Testis (tissue), 3 donors: ENCODE data around the gene CALU. TPM values are rescaled to one million over a fixed set of nuclear protein-coding genes. Genes with fewer than 3 reads are reported as not detected.

Experiments used
- DNase-seq: peaks from one replicate; pipeline ENCODE4 v3.0.0-alpha.2; 2019
- H3K27ac ChIP-seq, 2 donors: fragments of 200-600 bp; sonication (generic); one replicate each; pipeline ENCODE4 v1.5.1; 2019
- H3K27me3 ChIP-seq: fragments of 200-600 bp; sonication (generic); one replicate; pipeline ENCODE4 v1.5.1; 2019
- H3K36me3 ChIP-seq: fragments of 200-600 bp; sonication (generic); one replicate; pipeline ENCODE4 v1.5.1; 2017; ENCODE audit warnings: low read depth; ENCODE audit errors: missing control alignments
- H3K4me1 ChIP-seq: fragments of 200-600 bp; sonication (generic); one replicate; pipeline ENCODE4 v1.5.1; 2019
- H3K4me3 ChIP-seq, 2 donors: fragments of 200-600 bp; sonication (generic); one replicate each; pipeline ENCODE4 v1.5.1; 2017 to 2019
- H3K9me3 ChIP-seq: fragments of 200-600 bp; sonication (generic); one replicate; pipeline ENCODE4 v1.5.1; 2017
- CTCF ChIP-seq, 3 experiments: fragments of 450-650 bp in 2 of 3; fragments of 200-600 bp in 1 of 3; sonication (generic) in 1 of 3; IDR thresholded peaks; one replicate each; pipeline ENCODE4 v1.5.1; 2016 to 2019; ENCODE audit warnings: antibody characterized with exemption in 3 of 3, mild to moderate bottlenecking in 2 of 3, moderate library complexity in 1 of 3
- POLR2A ChIP-seq: fragments of 450-650 bp; IDR thresholded peaks from one replicate; pipeline ENCODE4 v1.6.1; 2017; ENCODE audit warnings: antibody characterized with exemption, mild to moderate bottlenecking, moderate library complexity
- WGBS, 2 donors: methylation state at CpG; one replicate each; pipeline ENCODE4 v1.1.5; 2018; 5-methylcytosine and 5-hydroxymethylcytosine counted together
- intact Hi-C: fragments of 100-400 bp; cut with DNase I; formaldehyde crosslinking; loops from one replicate; pipeline ENCODE4 v1.15.1; 2023; ENCODE audit warnings: low total_unique reads
- polyA plus RNA-seq: library from polyadenylated mRNA; stranded (reverse); fragments of 350-450 nt; fragmentation: Illumina TruSeq; extraction: RNeasy Lipid Tissue Mini Kit (QIAGEN cat#74804); gene quantifications from one replicate; pipeline ENCODE4 v1.2.3, GENCODE V29; 2014; ENCODE audit warnings: low read depth, low replicate concordance; ENCODE audit not compliant: insufficient read depth
- total RNA-seq, 2 donors: library from RNA; depleted of rRNA; stranded (reverse); fragments of >200 nt; gene quantifications; one replicate each; pipeline ENCODE4 v1.2.3, GENCODE V29; 2016

Gene CALU
- total and polyA plus RNA-seq, 3 donors from 2014 or later: 63.2 to 81.4 (median 63.4) TPM

GRCh38 chr7:128743112-128743772 is 4.1 kb downstream of the CALU start:
- Histone ChIP-seq H3K9me3 (no peaks in the 10 kb centered on the region), H3K27ac (no peak overlapping the region), H3K27me3 (no peaks in the 10 kb centered on the region), H3K4me3 (no peak overlapping the region), H3K36me3 (no peaks in the 10 kb centered on the region), H3K4me1 (peaks cover 21% of the 10 kb centered on the region)
- intact Hi-C loops: no loop called here
- WGBS, 2 donors: 80 to 84% methylated on average over 7 of the region's 7 CpGs
- no peak for TF ChIP-seq POLR2A
- TF ChIP-seq CTCF (IDR thresholded peaks at IDR 0.05): no peak
- DNase-seq: no peak

GRCh38 chr7:128744366-128744905 is 5.3 kb downstream of the CALU start:
- intact Hi-C loops: no loop called here
- H3K4me1 ChIP-seq: peaks cover 18% of the 10 kb centered on the region
- H3K36me3 ChIP-seq: no peaks in the 10 kb centered on the region
- WGBS, 2 donors: 56 to 64% methylated on average over 2 of the region's 2 CpGs
- DNase-seq: no peak
- H3K4me3 ChIP-seq: no peak overlapping the region
- no peak overlapping the region for H3K27ac ChIP-seq
- no peaks in the 10 kb centered on the region for H3K27me3 ChIP-seq
- TF ChIP-seq CTCF (IDR thresholded peaks at IDR 0.05) (no peak), POLR2A (no peak)
- no peaks in the 10 kb centered on the region for H3K9me3 ChIP-seq

- no peaks in the 10 kb centered on the region for H3K36me3 ChIP-seq
- H3K4me1 ChIP-seq: peaks cover 11% of the 10 kb centered on the region
- H3K4me3 ChIP-seq: no peak overlapping the region
- no peaks in the 10 kb centered on the region for H3K27me3 ChIP-seq
- no peak for TF ChIP-seq POLR2A
- no peak for TF ChIP-seq CTCF (IDR thresholded peaks at IDR 0.05)
- WGBS, 2 donors: 63 to 75% methylated on average over 1 of the region's 1 CpG
- intact Hi-C loops: no loop called here
- H3K27ac ChIP-seq: no peak overlapping the region
- DNase-seq: no peak
- H3K9me3 ChIP-seq: no peaks in the 10 kb centered on the region
These were observed 6.5 kb downstream of the CALU start for GRCh38 chr7:128745706-128746105.

GRCh38 chr7:128747327-128748079 is 8.3 kb downstream of the CALU start:
- no peak for DNase-seq
- 83 to 84% methylated on average over 6 of the region's 6 CpGs for whole genome bisulfite sequencing, 2 donors
- Histone ChIP-seq H3K4me3 (no peak overlapping the region), H3K4me1 (peaks cover 4% of the 10 kb centered on the region), H3K9me3 (no peaks in the 10 kb centered on the region), H3K36me3 (no peaks in the 10 kb centered on the region), H3K27ac (no peak overlapping the region), H3K27me3 (no peaks in the 10 kb centered on the region)
- intact Hi-C loops: no loop called here
- TF ChIP-seq POLR2A (no peak), CTCF (IDR thresholded peaks at IDR 0.05) (no peak)
